IMR-90 (cell line): ENCODE measurements around the gene PLEKHB2. TPM values are rescaled to one million over a fixed set of nuclear protein-coding genes. Genes with fewer than 3 reads are reported as not detected.
"Not testable (repeated sequence)": the region's sequence is repeated elsewhere in the genome, so short reads cannot be mapped to it uniquely, and the experiment has no call there.

Experiments
- ATAC-seq: fragments of 200-7000 bp; cut with Tn5 transposase; 2 replicates; pipeline ENCODE4 v1.9.1; 2020; ENCODE audit warnings: low read depth, mild to moderate bottlenecking, moderate library complexity
- BruUV-seq: library from RNA; stranded (reverse); fragments of 400-500 nt; replicated peaks from 2 replicates; lab custom pipeline; 2021; lab: Mats Ljungman, UMichigan
- CTCF ChIA-PET: fragments of 300-600 bp; formaldehyde crosslinking; extraction: SDS; loops from one replicate; lab custom pipeline; 2021; ENCODE audit warnings: antibody characterized with exemption; lab: Yijun Ruan, JAX
- POLR2A ChIA-PET: fragments of 300-600 bp; sonication (Branson Sonifier 250); formaldehyde crosslinking; loops from one replicate; lab custom pipeline; 2022; ENCODE audit warnings: antibody characterized with exemption; ENCODE audit not compliant: unreplicated experiment; lab: Charles Lee
- DNase-seq: peaks from one replicate; pipeline ENCODE4 v3.0.0; 2013
- H2AFZ ChIP-seq: replicated peaks from 2 replicates; pipeline ENCODE3; 2013; ENCODE audit warnings: low read length, mild to moderate bottlenecking; ENCODE audit not compliant: poor library complexity
- H2AK5ac ChIP-seq: 2 replicates; pipeline ENCODE4 v1.6.1; 2013; ENCODE audit warnings: low read depth, low read length, inconsistent platforms
- H2AK9ac ChIP-seq: replicated peaks from 2 replicates; pipeline ENCODE3; 2013; ENCODE audit warnings: mild to moderate bottlenecking, low read depth, low read length, moderate library complexity; ENCODE audit not compliant: poor library complexity
- H2BK120ac ChIP-seq: 2 replicates; pipeline ENCODE4 v1.6.1; 2013; ENCODE audit warnings: low read depth, low read length, inconsistent platforms
- H2BK15ac ChIP-seq: 3 replicates; pipeline ENCODE4 v1.6.1; 2013; ENCODE audit warnings: low read depth, low read length, inconsistent platforms
- H2BK20ac ChIP-seq: 2 replicates; pipeline ENCODE4 v1.6.1; 2013; ENCODE audit warnings: low read depth, mild to moderate bottlenecking, inconsistent platforms, low read length, moderate library complexity
- H2BK5ac ChIP-seq: 2 replicates; pipeline ENCODE4 v1.6.1; 2013; ENCODE audit warnings: mild to moderate bottlenecking, low read depth, low read length, inconsistent platforms; ENCODE audit not compliant: poor library complexity, severe bottlenecking
- H3K14ac ChIP-seq: replicated peaks from 2 replicates; pipeline ENCODE4 v1.6.1; 2013; ENCODE audit warnings: low read depth, low read length, inconsistent platforms
- H3K18ac ChIP-seq: 2 replicates; pipeline ENCODE4 v1.6.1; 2013; ENCODE audit warnings: low read depth, low read length, control low read depth
- H3K23ac ChIP-seq: 2 replicates; pipeline ENCODE4 v1.6.1; 2013; ENCODE audit warnings: low read depth, low read length, inconsistent platforms
- H3K27ac ChIP-seq: 2 replicates; pipeline ENCODE4 v1.5.1; 2013; ENCODE audit warnings: mild to moderate bottlenecking, control low read depth, low read length; ENCODE audit not compliant: insufficient read depth
- H3K27me3 ChIP-seq: 2 replicates; pipeline ENCODE4 v1.6.1; 2013; ENCODE audit warnings: low read length; ENCODE audit not compliant: control insufficient read depth, insufficient read depth
- H3K36me3 ChIP-seq: 2 replicates; pipeline ENCODE4 v1.6.1; 2013; ENCODE audit warnings: low read length, mixed read lengths; ENCODE audit not compliant: control insufficient read depth, insufficient read depth
- H3K4ac ChIP-seq: 2 replicates; pipeline ENCODE4 v1.6.1; 2013; ENCODE audit warnings: low read depth, low read length, inconsistent platforms
- H3K4me1 ChIP-seq: 2 replicates; pipeline ENCODE4 v1.6.1; 2013; ENCODE audit warnings: low read length, mixed read lengths; ENCODE audit not compliant: control insufficient read depth, insufficient read depth
- H3K4me2 ChIP-seq: 2 replicates; pipeline ENCODE4 v1.6.1; 2013; ENCODE audit warnings: low read depth, mild to moderate bottlenecking, control low read depth, low read length, moderate library complexity
- H3K4me3 ChIP-seq: 2 replicates; pipeline ENCODE4 v1.5.1; 2013; ENCODE audit warnings: low read depth, mild to moderate bottlenecking, control low read depth, low read length, moderate library complexity; ENCODE audit not compliant: insufficient read depth
- H3K56ac ChIP-seq: 2 replicates; pipeline ENCODE4 v1.6.1; 2013; ENCODE audit warnings: low read length, inconsistent platforms; ENCODE audit not compliant: insufficient read depth; ENCODE audit errors: extremely low read depth
- H3K79me1 ChIP-seq, 2 experiments: 2 replicates each; pipeline ENCODE4 v1.6.1; 2013; ENCODE audit warnings: low read length in 2 of 2, inconsistent platforms in 1 of 2, low read depth in 1 of 2
- H3K9ac ChIP-seq: 2 replicates; pipeline ENCODE4 v1.6.1; 2013; ENCODE audit warnings: low read depth, low read length, control low read depth
- H3K9me1 ChIP-seq: 2 replicates; pipeline ENCODE4 v1.6.1; 2013; ENCODE audit warnings: low read length, inconsistent platforms; ENCODE audit not compliant: insufficient read depth
- H3K9me3 ChIP-seq: 2 replicates; pipeline ENCODE4 v1.6.1; 2013; ENCODE audit warnings: low read length; ENCODE audit not compliant: control insufficient read depth, insufficient read depth
- H4K20me1 ChIP-seq: 2 replicates; pipeline ENCODE4 v1.6.1; 2013; ENCODE audit warnings: low read length, inconsistent platforms; ENCODE audit not compliant: insufficient read depth
- H4K5ac ChIP-seq: 2 replicates; pipeline ENCODE4 v1.6.1; 2013; ENCODE audit warnings: mild to moderate bottlenecking, low read depth, low read length, control low read depth
- H4K8ac ChIP-seq, 2 experiments: 2 replicates each; pipeline ENCODE4 v1.6.1; 2013; ENCODE audit warnings: low read depth in 2 of 2, low read length in 2 of 2, control low read depth in 1 of 2, inconsistent platforms in 1 of 2
- H4K91ac ChIP-seq: 2 replicates; pipeline ENCODE4 v1.6.1; 2013; ENCODE audit warnings: low read depth, low read length, inconsistent platforms; ENCODE audit not compliant: insufficient read depth
- WGBS, 2 experiments: methylation state at CpG; one replicate each; pipeline versions ENCODE4 v1.1.5 to v1.1.7; 2013; ENCODE audit warnings: missing lambda C conversion rate in 2 of 2; ENCODE audit not compliant: insufficient read length in 1 of 2; ENCODE audit errors: extremely low coverage in 2 of 2; 5-methylcytosine and 5-hydroxymethylcytosine counted together
- dilution Hi-C: fragments of 300-500 bp; cut with HindIII; formaldehyde crosslinking; loops from one replicate; pipeline ENCODE4 v1.14.3; 2018; ENCODE audit warnings: low sequenced_read_pairs; ENCODE audit not compliant: unreplicated experiment
- in situ Hi-C: fragments of 300-500 bp; cut with MboI; formaldehyde crosslinking; loops from 3 replicates; pipeline ENCODE4 v1.14.3; 2019; ENCODE audit warnings: low sequenced_read_pairs, inconsistent platforms, mixed read lengths
- intact Hi-C: fragments of 100-400 bp; cut with micrococcal nuclease; formaldehyde crosslinking; loops from 2 replicates; pipeline ENCODE4 v1.10.0; 2022
- polyA plus RNA-seq, 3 experiments: library from polyadenylated mRNA; depleted of rRNA; stranded (reverse); fragments of >200 nt; gene quantifications; 2 replicates each; pipeline ENCODE4 v1.2.3, GENCODE V29; 2012; ENCODE audit warnings: low replicate concordance in 1 of 3
- total RNA-seq: library from RNA; depleted of rRNA; stranded (reverse); fragments of >200 nt; gene quantifications from 2 replicates; pipeline ENCODE4 v1.2.3, GENCODE V29; 2012

Gene PLEKHB2
- total and polyA plus RNA-seq, 2 of the 4 experiments (the other 2 are of a cell fraction), result 62.9 to 82.1 TPM

GRCh38 chr2:131079931-131080330 lies 25.2 kb upstream of the PLEKHB2 start:
- peaks cover 57% of the 10 kb centered on the region for H4K20me1 ChIP-seq
- ATAC-seq, dilution Hi-C loops: not testable (repeated sequence)

More at GRCh38 chr2:131079931-131080330, 25.2 kb upstream of the PLEKHB2 start:
- H3K79me1 ChIP-seq, result peaks cover 31 to 66% of the 10 kb centered on the region in 2 experiments
- intact Hi-C loops, H3K27me3 ChIP-seq, H3K4me3 ChIP-seq, in situ Hi-C loops, H3K4me2 ChIP-seq, H3K4me1 ChIP-seq, H2BK5ac ChIP-seq, H3K14ac ChIP-seq, DNase-seq, H3K56ac ChIP-seq, POLR2A ChIA-PET, H3K4ac ChIP-seq, H2AK9ac ChIP-seq, H2BK120ac ChIP-seq, H2BK20ac ChIP-seq, H3K27ac ChIP-seq, H2BK15ac ChIP-seq, H4K91ac ChIP-seq, H3K9ac ChIP-seq, BruUV-seq, H4K8ac ChIP-seq, H2AFZ ChIP-seq, H3K18ac ChIP-seq, H2AK5ac ChIP-seq, H3K9me3 ChIP-seq, H3K23ac ChIP-seq, H4K5ac ChIP-seq: not testable (repeated sequence)
- peaks cover 14% of the 10 kb centered on the region for H3K9me1 ChIP-seq
- WGBS, 2 experiments, result 96% methylated on average over 4 of the region's 6 CpGs; no CpG with 5 or more reads in 1 of the 2 experiments
- CTCF ChIA-PET, result interaction anchor here (0.8 kb wide), 1 partner anchor 32 kb away, joined by 3 read pairs; no protein-coding TSS in a partner anchor
- peaks cover 43% of the 10 kb centered on the region for H3K36me3 ChIP-seq
